ENCODE results near the gene ZC3HAV1.
"Not testable (repeated sequence)": the region's sequence is repeated elsewhere in the genome, so short reads cannot be mapped to it uniquely, and the experiment has no call there.

The ZC3HAV1 gene

GRCh38 chr7:139127648-139128047 is 18.1 kb upstream of the ZC3HAV1 start:
- H3K27ac ChIP-seq = no peak overlapping the region
- TF ChIP-seq ZFX (IDR thresholded peaks at IDR 0.05) (no peak), CTCF (conservative IDR thresholded peaks at IDR 0.05) (no peak; the same call in 1 of the 2 replicates)

DNA sequence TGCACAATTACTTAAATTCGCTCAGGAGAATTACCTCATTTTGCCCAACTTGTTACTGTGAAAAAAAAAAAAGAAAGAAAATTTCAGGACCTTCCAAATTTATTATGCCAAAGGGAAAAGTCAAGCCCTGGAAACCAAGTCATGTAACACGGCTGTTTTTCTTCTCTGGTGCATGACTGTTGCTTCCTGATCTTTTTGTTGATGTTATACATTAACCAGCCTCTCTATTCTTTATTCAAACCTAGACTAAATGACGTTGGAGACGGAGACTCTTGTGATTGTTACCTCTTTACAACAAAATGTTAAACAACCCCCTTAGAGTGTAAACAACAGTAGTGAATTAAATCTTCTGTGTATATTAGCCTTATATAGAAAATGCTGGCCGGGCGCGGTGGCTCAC is 16.1 kb upstream of the ZC3HAV1 start:
- no peak overlapping the region for H3K27ac ChIP-seq
- TF ChIP-seq ZFX (IDR thresholded peaks at IDR 0.05) (no peak), CTCF (conservative IDR thresholded peaks at IDR 0.05) (no peak)

DNA sequence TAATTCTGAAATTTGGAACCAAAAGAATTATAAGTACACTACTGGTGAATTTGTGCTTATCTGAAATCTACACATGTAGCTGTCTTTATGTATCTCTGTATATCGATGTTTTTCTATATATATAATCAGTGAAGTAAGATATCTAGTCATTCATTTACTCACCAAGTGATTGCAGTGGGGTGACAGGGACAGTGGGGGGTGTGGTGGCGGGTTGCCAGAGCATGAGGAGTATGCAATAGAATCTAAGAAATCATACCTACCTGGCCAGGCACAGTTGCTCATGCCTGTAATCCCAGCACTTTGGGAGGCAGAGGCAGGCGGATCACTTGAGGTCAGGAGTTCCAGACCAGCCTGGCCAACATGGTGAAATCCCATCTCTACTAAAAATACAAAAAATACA is 15.5 kb upstream of the ZC3HAV1 start:
- not testable (repeated sequence) for H3K27ac ChIP-seq

GRCh38 chr7:139124084-139124914 is 14.8 kb upstream of the ZC3HAV1 start:
- TF ChIP-seq CTCF (conservative IDR thresholded peaks at IDR 0.05) (no peak), ZFX (IDR thresholded peaks at IDR 0.05) (no peak)
- no peak overlapping the region for H3K27ac ChIP-seq

DNA sequence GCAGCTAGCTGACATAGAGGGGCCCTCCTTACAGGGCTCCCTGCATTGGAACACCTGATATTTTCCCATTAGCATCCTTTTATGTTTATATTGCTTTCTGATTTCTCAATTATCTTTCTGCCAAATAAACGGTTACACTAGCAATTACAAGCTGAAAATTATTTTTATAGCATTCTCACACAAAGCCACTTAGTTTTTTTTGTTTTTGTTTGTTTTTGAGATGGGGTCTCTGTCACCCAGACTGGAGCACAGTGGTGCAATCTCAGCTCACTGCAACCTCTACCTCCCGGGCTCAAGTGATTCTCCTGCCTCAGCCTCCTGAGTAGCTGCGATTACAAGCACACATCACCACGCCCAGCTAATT is 9.9 kb upstream of the ZC3HAV1 start:
- peak overlapping the region; percentile 49; the same call in 1 of the 2 replicates for H3K27ac ChIP-seq
- TF ChIP-seq CTCF (conservative IDR thresholded peaks at IDR 0.05) = no peak
- no peak for TF ChIP-seq ZFX (IDR thresholded peaks at IDR 0.05)

DNA sequence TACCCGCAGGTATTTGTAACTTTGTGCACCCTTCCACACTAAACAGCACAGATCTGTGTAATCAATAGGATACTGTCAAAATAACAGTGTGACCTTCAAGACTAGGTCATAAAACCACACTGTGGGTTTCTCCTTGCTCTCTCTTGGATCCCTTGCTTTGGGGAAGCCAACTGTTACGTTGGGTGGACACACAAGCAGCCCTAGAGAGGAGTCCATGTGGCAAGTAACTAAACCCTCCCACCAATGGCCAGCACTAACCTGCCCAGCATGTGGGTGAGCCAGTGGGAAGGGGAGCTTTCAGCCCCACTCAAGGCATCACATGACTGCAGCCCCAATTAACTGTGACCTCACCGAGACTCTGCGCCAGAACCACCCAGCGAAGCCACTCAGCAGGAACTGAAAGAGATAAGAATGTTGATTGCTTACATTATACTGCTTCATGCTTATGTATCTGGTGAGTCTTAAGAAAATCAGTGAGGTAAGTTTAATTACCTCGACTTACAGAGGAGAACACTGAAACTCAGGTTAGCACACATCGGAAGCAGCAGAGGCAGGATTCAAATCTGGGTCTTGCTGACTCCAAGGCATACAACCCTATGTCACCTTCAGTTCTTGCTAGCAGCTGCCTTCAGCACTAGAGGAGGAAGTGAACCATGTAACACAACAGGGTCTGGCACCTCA is 9.4 kb upstream of the ZC3HAV1 start:
- no peak for TF ChIP-seq CTCF (conservative IDR thresholded peaks at IDR 0.05)
- no peak for TF ChIP-seq ZFX (IDR thresholded peaks at IDR 0.05)
- H3K27ac ChIP-seq = peak overlapping the region; percentile 49

DNA sequence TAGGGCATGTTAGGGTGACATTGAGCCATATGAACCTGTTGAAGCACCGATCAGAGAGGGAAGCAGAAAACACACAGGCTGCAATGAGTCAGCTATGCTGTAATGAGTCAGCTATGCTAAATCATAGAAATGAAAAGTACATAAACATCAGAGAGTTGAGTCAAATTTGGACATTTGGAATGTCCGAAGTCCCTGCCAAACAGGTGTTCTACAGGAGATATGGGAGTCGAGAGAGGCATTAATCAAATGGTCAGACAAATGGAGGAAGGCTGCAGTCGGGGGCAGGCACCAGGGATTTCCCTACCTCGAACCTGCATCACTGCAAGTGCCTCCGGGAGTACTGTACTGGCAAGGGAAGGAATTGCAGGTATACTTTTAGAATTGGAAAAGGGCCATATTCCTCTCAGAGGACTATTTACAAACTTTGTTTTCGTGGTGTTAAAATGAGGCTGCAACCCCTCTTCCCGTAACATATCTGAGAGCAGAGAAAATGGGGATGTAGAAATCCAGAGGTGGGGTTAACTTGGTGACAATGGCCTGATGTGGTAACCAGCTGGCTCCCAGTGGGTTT is 8.8 kb upstream of the ZC3HAV1 start:
- TF ChIP-seq CTCF (conservative IDR thresholded peaks at IDR 0.05) (peak; percentile 2; the same call in 1 of the 2 replicates), ZFX (IDR thresholded peaks at IDR 0.05) (no peak)
- peak overlapping the region; percentile 49 for H3K27ac ChIP-seq
